SK-N-SH (cell line): ENCODE data around the gene BIRC5.

Source experiments
- EZH2phosphoT487 ChIP-seq: fragments of 200-600 bp; sonication (generic); IDR thresholded peaks from 2 replicates; pipeline ENCODE4 v1.6.1; 2017; ENCODE audit warnings: low read depth, mixed run types, mild to moderate bottlenecking, antibody characterized with exemption, moderate library complexity, borderline replicate concordance
- GABPA ChIP-seq: IDR thresholded peaks from 2 replicates; pipeline ENCODE4 v1.4.0; 2012; ENCODE audit warnings: low read depth, mild to moderate bottlenecking
- RXRA ChIP-seq: IDR thresholded peaks from 2 replicates; pipeline ENCODE4 v1.4.0; 2012; ENCODE audit warnings: low read depth, mild to moderate bottlenecking, borderline replicate concordance
- TF ChIP-seq, protein P1 (sequence below): fragments of 200-600 bp; sonication (generic); IDR thresholded peaks from 2 replicates; pipeline ENCODE4 v1.6.1; 2017; ENCODE audit warnings: antibody characterized with exemption, mild to moderate bottlenecking, moderate library complexity
- TF ChIP-seq, protein P2 (sequence below): IDR thresholded peaks from 2 replicates; pipeline ENCODE4 v1.4.0; 2012; ENCODE audit warnings: low read depth, borderline replicate concordance

DNA sequence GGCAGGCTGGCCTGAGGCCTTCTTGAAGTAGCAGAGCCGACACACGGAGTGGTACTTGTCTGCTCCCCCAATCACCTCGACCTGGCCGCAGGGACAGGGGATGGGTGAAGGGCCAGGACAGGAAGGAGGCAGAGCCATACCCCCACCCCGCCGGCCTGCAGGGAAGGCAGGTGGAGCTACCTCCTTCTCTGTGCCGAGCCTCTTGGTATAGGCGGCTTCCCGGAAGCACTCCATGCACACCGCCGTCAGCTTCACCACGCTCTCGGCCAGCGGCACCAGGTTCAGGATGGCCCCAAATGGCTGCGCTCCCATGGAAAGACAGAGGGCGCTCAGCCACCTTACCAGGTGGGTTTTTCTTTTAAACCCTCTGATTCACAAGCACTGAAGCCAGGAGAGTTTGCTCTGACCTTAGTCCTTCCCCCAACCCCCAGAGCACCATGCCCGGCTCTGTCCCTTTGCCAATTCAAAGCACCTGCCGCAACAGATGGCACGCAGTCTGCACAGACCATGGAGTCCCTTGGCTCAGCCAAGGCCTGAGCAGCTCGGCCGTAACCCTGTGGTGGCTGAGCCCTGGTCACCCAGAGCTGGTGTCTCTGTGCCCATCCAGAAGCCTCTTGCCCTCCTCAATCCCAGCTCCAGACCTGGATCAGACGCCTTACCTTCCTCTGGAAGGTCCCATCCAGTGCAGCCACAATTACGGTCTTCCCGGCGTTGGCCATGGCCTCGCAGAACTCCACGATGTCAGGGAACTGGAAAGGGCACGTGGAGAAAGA is 39.0 kb upstream of the BIRC5 start:
- TF ChIP-seq GABPA (no peak), EZH2phosphoT487 (no peak), RXRA (no peak)
- TF ChIP-seq, protein P1, sequence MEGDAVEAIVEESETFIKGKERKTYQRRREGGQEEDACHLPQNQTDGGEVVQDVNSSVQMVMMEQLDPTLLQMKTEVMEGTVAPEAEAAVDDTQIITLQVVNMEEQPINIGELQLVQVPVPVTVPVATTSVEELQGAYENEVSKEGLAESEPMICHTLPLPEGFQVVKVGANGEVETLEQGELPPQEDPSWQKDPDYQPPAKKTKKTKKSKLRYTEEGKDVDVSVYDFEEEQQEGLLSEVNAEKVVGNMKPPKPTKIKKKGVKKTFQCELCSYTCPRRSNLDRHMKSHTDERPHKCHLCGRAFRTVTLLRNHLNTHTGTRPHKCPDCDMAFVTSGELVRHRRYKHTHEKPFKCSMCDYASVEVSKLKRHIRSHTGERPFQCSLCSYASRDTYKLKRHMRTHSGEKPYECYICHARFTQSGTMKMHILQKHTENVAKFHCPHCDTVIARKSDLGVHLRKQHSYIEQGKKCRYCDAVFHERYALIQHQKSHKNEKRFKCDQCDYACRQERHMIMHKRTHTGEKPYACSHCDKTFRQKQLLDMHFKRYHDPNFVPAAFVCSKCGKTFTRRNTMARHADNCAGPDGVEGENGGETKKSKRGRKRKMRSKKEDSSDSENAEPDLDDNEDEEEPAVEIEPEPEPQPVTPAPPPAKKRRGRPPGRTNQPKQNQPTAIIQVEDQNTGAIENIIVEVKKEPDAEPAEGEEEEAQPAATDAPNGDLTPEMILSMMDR, result no peak
- TF ChIP-seq, protein P2, sequence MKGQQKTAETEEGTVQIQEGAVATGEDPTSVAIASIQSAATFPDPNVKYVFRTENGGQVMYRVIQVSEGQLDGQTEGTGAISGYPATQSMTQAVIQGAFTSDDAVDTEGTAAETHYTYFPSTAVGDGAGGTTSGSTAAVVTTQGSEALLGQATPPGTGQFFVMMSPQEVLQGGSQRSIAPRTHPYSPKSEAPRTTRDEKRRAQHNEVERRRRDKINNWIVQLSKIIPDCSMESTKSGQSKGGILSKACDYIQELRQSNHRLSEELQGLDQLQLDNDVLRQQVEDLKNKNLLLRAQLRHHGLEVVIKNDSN, result no peak
